Liver (tissue), 3 donors: ENCODE results near the gene DHCR24.

Experiments used
- CTCF ChIP-seq: fragments of 150-350 bp; IDR thresholded peaks from 2 replicates; pipeline ENCODE4 v1.5.1; 2017; ENCODE audit warnings: improper control_type of control experiment, low read depth, low read length; ENCODE audit not compliant: missing input control
- EGR1 ChIP-seq, 2 donors: IDR thresholded peaks; 2 replicates each; pipeline ENCODE4 v1.6.1; 2016 to 2018; ENCODE audit warnings: antibody characterized with exemption in 2 of 2, low read depth in 2 of 2
- GABPA ChIP-seq, 2 donors: IDR thresholded peaks in 1 of 2; conservative IDR thresholded peaks in 1 of 2; 2 replicates each; pipeline ENCODE4 v1.6.1; 2016; ENCODE audit warnings: antibody characterized with exemption in 2 of 2, mild to moderate bottlenecking in 1 of 2, moderate library complexity in 1 of 2
- RAD21 ChIP-seq, 2 donors: IDR thresholded peaks; 2 replicates each; pipeline ENCODE4 v1.6.1; 2016; ENCODE audit warnings: antibody characterized with exemption in 2 of 2, mild to moderate bottlenecking in 2 of 2
- REST ChIP-seq: IDR thresholded peaks from 2 replicates; pipeline ENCODE4 v1.6.1; 2016; ENCODE audit warnings: antibody characterized with exemption, mild to moderate bottlenecking
- ZBTB33 ChIP-seq: IDR thresholded peaks from 2 replicates; pipeline ENCODE4 v1.6.1; 2016; ENCODE audit warnings: antibody characterized with exemption
- TF ChIP-seq, protein P1 (sequence below): IDR thresholded peaks from 2 replicates; pipeline ENCODE4 v1.6.1; 2016; ENCODE audit warnings: antibody characterized with exemption
- donor health status: healthy.
- donor health status: healthy.

GRCh38 chr1:54814126-54814498, 72.9 kb downstream of the DHCR24 start:
- TF ChIP-seq CTCF (no peak), EGR1 (IDR thresholded peaks at IDR 0.05; ENCODE audit: low read depth in 2 of 2) (no peak), ZBTB33 (no peak), GABPA (IDR thresholded peaks at IDR 0.05 in 1 of 2, conservative IDR thresholded peaks at IDR 0.05 in 1 of 2) (no peak), REST (no peak), RAD21 (IDR thresholded peaks at IDR 0.05) (no peak)
- TF ChIP-seq, protein P1, sequence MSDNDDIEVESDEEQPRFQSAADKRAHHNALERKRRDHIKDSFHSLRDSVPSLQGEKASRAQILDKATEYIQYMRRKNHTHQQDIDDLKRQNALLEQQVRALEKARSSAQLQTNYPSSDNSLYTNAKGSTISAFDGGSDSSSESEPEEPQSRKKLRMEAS, result no peak
